Right forelimb (tissue), 1 donor: Measurements from ENCODE around the gene RNF145.

Experiments used
- DNase-seq: peaks from one replicate; pipeline ENCODE4 v3.0.0-alpha.2; 2018

Gene RNF145

GRCh38 chr5:159217236-159217635, 7.9 kb upstream of the RNF145 start:
- DNase-seq = no peak

GRCh38 chr5:159216454-159216853, 7.1 kb upstream of the RNF145 start:
- no peak for DNase-seq

- no peak for DNase-seq
Measured at GRCh38 chr5:159215886-159216285, 6.5 kb upstream of the RNF145 start.

GRCh38 chr5:159214486-159215271, 5.3 kb upstream of the RNF145 start:
- no peak for DNase-seq

GRCh38 chr5:159212657-159213462, 3.5 kb upstream of the RNF145 start:
- DNase-seq = no peak

GRCh38 chr5:159211729-159212174, 2.4 kb upstream of the RNF145 start:
- no peak for DNase-seq

- no peak for DNase-seq
Measured at GRCh38 chr5:159210846-159211245, 1.5 kb upstream of the RNF145 start.

- no peak for DNase-seq
Measured at GRCh38 chr5:159210210-159210661, 883 bp upstream of the RNF145 start.

GRCh38 chr5:159208514-159209437, 577 bp downstream of the RNF145 start:
- peak; percentile 84 for DNase-seq

GRCh38 chr5:159207686-159208513, 1.5 kb downstream of the RNF145 start:
- peak; percentile 86 for DNase-seq

- no peak for DNase-seq
Measured at GRCh38 chr5:159207222-159207685, 2.1 kb downstream of the RNF145 start.

GRCh38 chr5:159206818-159207217, 2.5 kb downstream of the RNF145 start:
- DNase-seq = no peak

GRCh38 chr5:159206368-159206767, 3.0 kb downstream of the RNF145 start:
- no peak for DNase-seq

- DNase-seq = no peak
Measured at GRCh38 chr5:159203351-159203750, 6.0 kb downstream of the RNF145 start.

- no peak for DNase-seq
Measured at GRCh38 chr5:159202151-159202550, 7.2 kb downstream of the RNF145 start.

GRCh38 chr5:159199780-159200179, 9.6 kb downstream of the RNF145 start:
- no peak for DNase-seq

GRCh38 chr5:159199225-159199624, 10.1 kb downstream of the RNF145 start:
- DNase-seq = no peak

- no peak for DNase-seq
Measured at GRCh38 chr5:159198063-159199036, 11.0 kb downstream of the RNF145 start.

GRCh38 chr5:159195775-159196174, 13.6 kb downstream of the RNF145 start:
- no peak for DNase-seq

GRCh38 chr5:159190170-159190569, 19.2 kb downstream of the RNF145 start:
- no peak for DNase-seq

- DNase-seq = no peak
Measured at GRCh38 chr5:159189310-159189709, 20.0 kb downstream of the RNF145 start.
